HG03575 (cell line): ENCODE results near the gene LMO7.
"Not testable (repeated sequence)": the region's sequence is repeated elsewhere in the genome, so short reads cannot be mapped to it uniquely, and the experiment has no call there.

Source experiments
- ATAC-seq: cut with Tn5 transposase; IDR thresholded peaks from one replicate; pipeline ENCODE4 v1.9.1; 2021; ENCODE audit not compliant: unreplicated experiment, insufficient number of reproducible peaks, low FRiP score; ENCODE audit errors: extremely low read depth

The LMO7 gene

GRCh38 chr13:75762076-75762937 lies 126.2 kb downstream of the LMO7 start:
- peak; percentile 93 for ATAC-seq

- ATAC-seq = no peak
Measured at GRCh38 chr13:75762955-75763354, 126.8 kb downstream of the LMO7 start.

- ATAC-seq = no peak
Measured at GRCh38 chr13:75763512-75763911, 127.4 kb downstream of the LMO7 start.

- ATAC-seq = no peak
Measured at GRCh38 chr13:75764251-75764925, 128.3 kb downstream of the LMO7 start.

- ATAC-seq = no peak
Measured at GRCh38 chr13:75764926-75765310, 128.8 kb downstream of the LMO7 start.

GRCh38 chr13:75766636-75767035 lies 130.5 kb downstream of the LMO7 start:
- ATAC-seq = no peak

- no peak for ATAC-seq
Measured at GRCh38 chr13:75769141-75769905, 133.2 kb downstream of the LMO7 start.

GRCh38 chr13:75770164-75770563 lies 134.0 kb downstream of the LMO7 start:
- no peak for ATAC-seq

- ATAC-seq = no peak
Measured at GRCh38 chr13:75770592-75771011, 134.5 kb downstream of the LMO7 start.

GRCh38 chr13:75771226-75771625 lies 135.1 kb downstream of the LMO7 start:
- ATAC-seq = no peak

- ATAC-seq = no peak
Measured at GRCh38 chr13:75771818-75772217, 135.7 kb downstream of the LMO7 start.

- ATAC-seq = no peak
Measured at GRCh38 chr13:75774176-75774575, 138.0 kb downstream of the LMO7 start.

GRCh38 chr13:75776550-75776949 lies 140.4 kb downstream of the LMO7 start:
- ATAC-seq = no peak

- no peak for ATAC-seq
Measured at GRCh38 chr13:75779393-75779792, 143.3 kb downstream of the LMO7 start.

- not testable (repeated sequence) for ATAC-seq
Measured at GRCh38 chr13:75780103-75780502, 144.0 kb downstream of the LMO7 start.

- no peak for ATAC-seq
Measured at GRCh38 chr13:75782985-75783384, 146.9 kb downstream of the LMO7 start.

- no peak for ATAC-seq
Measured at GRCh38 chr13:75784003-75784402, 147.9 kb downstream of the LMO7 start.

GRCh38 chr13:75785130-75785529 lies 149.0 kb downstream of the LMO7 start:
- no peak for ATAC-seq

- no peak for ATAC-seq
Measured at GRCh38 chr13:75787249-75787928, 151.3 kb downstream of the LMO7 start.
